ENCODE measurements around the gene PAIP2. TPM values are rescaled to one million over a fixed set of nuclear protein-coding genes. Genes with fewer than 3 reads are reported as not detected.

The PAIP2 gene
- total RNA-seq, 2 experiments from 2014 or later, result 110 to 113 TPM

- POLR2A ChIA-PET, result interaction anchor here (1.8 to 4.1 kb wide), 2 partner anchors 12 to 28 kb away, joined by 4 to 49 read pairs; partner anchors contain the start of gene SPATA24
- intact Hi-C loops (cut with micrococcal nuclease), result no loop called here
- peaks cover 45% of the 10 kb centered on the region for H3K4me1 Mint-ChIP-seq (ENCODE audit: low read depth)
Measured at GRCh38 chr5:139416651-139417050, 75.0 kb downstream of the PAIP2 start.

DNA sequence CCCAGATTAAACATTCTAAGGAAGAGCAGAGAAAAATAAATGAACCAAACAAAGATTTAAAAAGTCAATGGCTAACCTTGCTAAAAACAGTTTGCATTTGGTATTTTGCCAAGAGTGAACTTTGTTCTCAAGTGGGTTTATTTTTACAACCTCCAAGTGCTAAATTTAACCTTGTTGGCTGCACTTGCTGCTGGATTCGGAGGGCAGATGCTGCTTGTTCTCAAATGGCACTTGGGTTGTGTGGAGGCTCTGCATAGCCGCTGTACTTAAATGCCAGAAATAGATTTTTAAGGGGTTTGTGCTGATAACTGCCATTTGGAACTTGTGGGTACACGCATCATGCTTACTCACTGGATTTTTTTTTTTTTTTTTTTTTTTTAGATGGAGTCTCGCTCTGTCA, 75.6 kb downstream of the PAIP2 start:
- no peaks in the 10 kb centered on the region for H3K9me3 Mint-ChIP-seq
- ATAC-seq (no peak), DNase-seq (no peak)
- H3K27me3 Mint-ChIP-seq, result no peaks in the 10 kb centered on the region
- H3K27ac Mint-ChIP-seq, result peak overlapping the region; percentile 96
- CTCF ChIA-PET, result interaction anchor here (1.1 to 13.9 kb wide), 3 partner anchors 14 to 158 kb away, joined by 3 to 444 read pairs (median 11); partner anchors contain the start of gene SPATA24
- intact Hi-C loops (cut with micrococcal nuclease), result no loop called here
- POLR2A ChIA-PET, result no interaction called here
- H3K36me3 Mint-ChIP-seq (ENCODE audit: low read depth), result peaks cover 42% of the 10 kb centered on the region
- TF ChIP-seq CTCF (IDR thresholded peaks at IDR 0.05), result no peak
- H3K4me3 Mint-ChIP-seq, result no peak overlapping the region
- peaks cover 46% of the 10 kb centered on the region for H3K4me1 Mint-ChIP-seq (ENCODE audit: low read depth)

More at GRCh38 chr5:139416651-139417050, 75.0 kb downstream of the PAIP2 start:
- DNase-seq (no peak), ATAC-seq (no peak)
- Mint-ChIP-seq H3K9me3 (no peaks in the 10 kb centered on the region), H3K27me3 (no peaks in the 10 kb centered on the region), H3K27ac (peak overlapping the region; percentile 96), H3K4me3 (no peak overlapping the region), H3K36me3 (ENCODE audit: low read depth) (peaks cover 41% of the 10 kb centered on the region)
- CTCF ChIA-PET, result interaction anchor here (1.1 to 13.9 kb wide), 5 partner anchors 14 to 108 kb away, joined by 3 to 444 read pairs (median 4); partner anchors contain the start of gene SPATA24
- no peak for TF ChIP-seq CTCF (IDR thresholded peaks at IDR 0.05)

DNA sequence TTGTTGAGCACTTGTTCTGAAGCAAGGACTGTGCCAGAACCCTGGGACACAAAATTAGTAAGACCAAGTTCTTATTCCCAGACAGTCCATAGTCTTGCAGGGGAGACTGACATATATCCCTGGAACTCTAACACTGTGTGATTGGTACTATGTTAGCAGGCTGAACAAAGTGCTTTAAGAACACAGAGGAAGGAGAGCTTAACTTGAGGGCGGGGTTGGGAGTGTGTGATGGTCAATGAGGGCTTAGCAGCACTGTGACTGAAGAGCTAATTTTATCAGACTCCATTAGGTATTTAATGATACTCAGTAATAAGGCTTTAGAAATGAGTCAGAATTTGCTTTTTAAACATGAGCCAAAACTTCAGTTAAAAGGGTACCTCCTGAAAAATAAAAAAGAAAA, 77.1 kb downstream of the PAIP2 start:
- intact Hi-C loops (cut with micrococcal nuclease), result no loop called here
- peaks cover 42% of the 10 kb centered on the region for H3K36me3 Mint-ChIP-seq (ENCODE audit: low read depth)
- no peak overlapping the region for H3K4me3 Mint-ChIP-seq
- H3K27ac Mint-ChIP-seq, result no peak overlapping the region
- ChIA-PET CTCF (interaction anchor here (1.0 to 13.9 kb wide), 4 partner anchors 8 to 347 kb away, joined by 3 to 444 read pairs (median 6); no protein-coding TSS in a partner anchor), POLR2A (interaction anchor here (0.8 to 0.9 kb wide), 2 partner anchors 20 to 99 kb away, joined by 3 read pairs; partner anchors contain the start of gene DNAJC18)
- H3K27me3 Mint-ChIP-seq, result no peaks in the 10 kb centered on the region
- DNase-seq (no peak), ATAC-seq (no peak)
- peaks cover 37% of the 10 kb centered on the region for H3K4me1 Mint-ChIP-seq (ENCODE audit: low read depth)
- no peak for TF ChIP-seq CTCF (IDR thresholded peaks at IDR 0.05)
- no peaks in the 10 kb centered on the region for H3K9me3 Mint-ChIP-seq

Other genes with a start within 250 kb of the PAIP2 start
- gene SIL1, start 143.5 kb upstream of the PAIP2 start, total RNA-seq, result 10 to 100 TPM; 27.6 to 32.3 TPM
- gene MATR3, start 48.1 kb upstream of the PAIP2 start, total RNA-seq, result 100 to 1,000 TPM; 181 to 209 TPM
- gene SLC23A1, start 41.4 kb downstream of the PAIP2 start, total RNA-seq, result under 1 TPM; 0.63 to 0.89 TPM
- gene MZB1, start 48.1 kb downstream of the PAIP2 start, total RNA-seq, result 10 to 100 TPM; 14.4 to 14.5 TPM
- 1 to 10 TPM; 3.9 to 4.1 TPM for gene PROB1, start 53.2 kb downstream of the PAIP2 start, total RNA-seq
- gene SPATA24, start 62.2 kb downstream of the PAIP2 start, total RNA-seq, result 1 to 10 TPM; 4.3 to 4.4 TPM
- gene DNAJC18, start 97.7 kb downstream of the PAIP2 start, total RNA-seq, result 10 to 100 TPM; 24.9 to 27.5 TPM
- under 1 TPM in 1 of 2 experiments, not detected in 1; 0.25 TPM for gene ECSCR, start 120.9 kb downstream of the PAIP2 start, total RNA-seq
- under 1 TPM in 1 of 2 experiments, not detected in 1; 0.16 TPM for gene SMIM33, start 129.2 kb downstream of the PAIP2 start, total RNA-seq
- 10 to 100 TPM; 43.7 to 46.3 TPM for gene STING1, start 140.9 kb downstream of the PAIP2 start, total RNA-seq
- gene UBE2D2, start 219.5 kb downstream of the PAIP2 start, total RNA-seq, result 100 to 1,000 TPM; 239 to 253 TPM

Measured in activated CD8-positive, alpha-beta T cell treated with anti-CD3 and anti-CD28 coated beads for 36 hours (primary cell).